HG03135 (cell line): Measurements from ENCODE around the gene NIFK.

Source experiments
- ATAC-seq: cut with Tn5 transposase; IDR thresholded peaks from one replicate; pipeline ENCODE4 v1.9.1; 2021; ENCODE audit warnings: mild to moderate bottlenecking, moderate library complexity; ENCODE audit not compliant: unreplicated experiment

NIFK gene

DNA sequence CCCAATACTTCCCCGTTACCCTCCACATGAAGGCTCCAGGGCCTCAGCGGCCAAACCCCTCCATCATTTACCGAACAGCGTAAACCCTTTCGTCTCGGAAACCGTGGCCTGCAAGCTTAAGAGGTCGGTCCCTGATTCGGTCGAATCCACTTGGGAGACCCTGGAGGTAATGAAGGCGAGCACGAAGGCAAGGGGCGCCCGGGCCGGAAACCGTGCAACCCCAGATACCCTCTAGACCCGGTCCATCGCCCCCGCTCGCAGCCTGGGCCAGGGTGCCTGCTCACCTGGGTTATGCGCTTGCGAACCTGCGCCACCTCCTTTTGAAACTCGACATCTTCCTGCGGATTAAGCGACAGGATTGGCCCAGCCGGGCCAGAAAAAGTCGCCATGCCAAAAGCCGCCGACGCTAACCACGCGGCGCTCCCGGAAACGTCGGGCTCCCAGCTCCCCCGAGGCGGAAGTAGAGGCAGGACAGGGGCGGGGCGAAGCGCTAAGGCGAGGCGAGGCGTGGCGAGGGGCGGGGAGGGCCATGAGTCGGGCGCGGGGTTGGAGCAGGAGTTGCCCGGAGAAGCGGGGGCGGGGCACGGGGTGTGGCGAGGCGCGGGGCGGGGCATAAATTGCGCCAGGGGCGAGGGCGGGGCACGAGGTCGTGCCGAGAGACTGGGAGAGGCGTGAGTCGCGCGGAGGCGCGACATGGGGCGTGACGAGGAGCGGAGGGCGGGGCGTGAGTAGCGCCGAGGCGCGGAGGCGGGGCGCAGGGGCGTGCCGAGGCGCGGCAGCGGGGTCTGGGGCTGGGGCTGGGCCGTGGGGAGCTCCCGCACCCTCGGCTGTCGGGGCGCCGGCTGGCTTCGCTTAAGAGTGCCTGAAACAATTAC is at the start of gene NIFK:
NIFK (minus strand) TSS at position 414 of the 875 bp plus-strand sequence; CDS start at position 389, 25 bp downstream.
- ATAC-seq = peak; percentile 94

- no peak for ATAC-seq
Observed at GRCh38 chr2:121783180-121783579, 46.5 kb upstream of the NIFK start.

DNA sequence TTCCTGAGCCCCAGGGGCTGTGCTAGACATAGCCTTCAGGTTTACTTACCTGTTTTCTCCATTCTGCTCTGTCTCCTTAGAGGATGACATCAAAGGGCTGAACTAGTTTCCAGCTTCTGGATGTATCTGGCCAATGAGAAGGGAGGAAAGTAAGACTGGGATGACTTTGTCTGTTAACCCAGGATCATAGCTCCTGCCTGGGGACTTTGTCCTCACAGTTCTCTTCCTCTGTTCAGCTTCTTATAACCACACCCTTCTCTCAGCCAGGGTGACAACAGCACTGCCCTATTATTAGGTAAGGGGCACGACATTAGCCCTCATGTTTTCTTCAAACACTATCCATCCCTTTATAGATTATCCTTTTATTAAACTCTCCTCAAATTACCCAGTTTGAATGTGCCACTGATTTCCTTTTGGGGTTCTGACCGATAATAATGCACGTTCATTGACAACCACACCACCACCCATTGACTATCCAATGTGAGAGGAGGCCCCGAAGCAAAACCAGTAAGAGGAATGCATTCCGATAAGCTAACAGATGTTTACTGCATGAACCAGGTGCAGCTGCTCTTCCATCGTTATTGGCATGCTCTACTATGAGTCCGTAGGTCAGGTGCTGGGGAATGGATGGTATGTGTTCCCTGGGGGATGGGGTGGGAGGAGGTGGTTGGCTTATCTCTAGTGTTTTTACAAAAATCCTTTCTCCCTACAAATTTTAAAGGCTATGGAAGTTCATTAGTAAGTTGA is 42.2 kb upstream of the NIFK start:
- no peak for ATAC-seq

DNA sequence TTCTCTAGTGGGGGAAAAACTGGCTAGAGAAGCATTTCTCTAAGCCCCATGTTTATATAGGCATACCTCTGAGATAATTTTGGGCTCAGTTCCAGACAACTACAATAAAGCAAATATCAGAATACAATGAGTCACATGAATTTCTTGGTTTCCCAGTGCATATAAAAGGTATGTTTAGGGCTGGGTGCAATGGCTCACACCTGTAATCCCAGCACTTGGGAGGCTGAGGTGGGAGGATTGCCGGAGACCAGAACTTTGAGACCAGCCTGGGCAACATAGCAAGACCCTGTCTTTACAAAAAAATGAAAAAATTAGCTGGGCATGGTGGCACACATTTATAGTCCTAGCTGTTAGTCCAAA is 41.0 kb upstream of the NIFK start:
- ATAC-seq = no peak

DNA sequence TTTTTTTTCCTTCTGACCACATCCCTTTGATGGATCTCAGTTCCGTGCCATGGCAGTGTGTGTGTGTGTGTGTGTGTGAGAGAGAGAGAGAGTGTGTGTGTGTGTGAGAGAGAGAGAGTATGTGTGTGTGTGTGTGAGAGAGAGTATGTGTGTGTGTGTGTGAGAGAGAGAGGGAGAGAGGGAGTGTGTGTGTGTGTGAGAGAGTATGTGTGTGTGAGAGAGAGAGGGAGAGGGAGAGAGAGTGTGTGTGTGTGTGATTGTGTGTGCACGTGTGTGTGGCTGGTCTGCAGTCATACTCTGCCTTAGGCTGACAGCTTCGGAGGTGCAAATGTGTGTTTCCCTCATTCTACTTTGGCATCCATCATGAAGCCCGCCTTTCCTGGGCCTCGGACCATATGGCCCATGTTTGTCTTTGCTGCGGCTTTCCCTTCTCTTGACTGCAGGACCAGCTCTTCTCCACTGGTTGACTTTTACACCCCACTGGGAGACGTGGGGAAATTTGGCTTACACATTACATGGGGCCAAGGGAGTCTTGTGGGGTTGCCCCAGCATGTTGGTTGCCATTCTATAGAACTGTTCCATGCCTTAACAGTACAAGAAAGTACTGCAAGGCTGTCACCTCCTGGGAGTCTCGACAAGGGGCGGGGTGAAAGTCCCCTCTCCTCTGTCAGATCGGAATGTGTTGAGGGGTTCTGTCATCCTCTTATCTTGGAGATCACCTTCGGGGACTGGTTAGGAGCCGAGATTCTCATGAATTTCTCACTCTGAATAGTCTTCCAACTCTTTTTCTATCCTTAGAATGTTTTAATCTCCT is 40.4 kb upstream of the NIFK start:
- no peak for ATAC-seq

DNA sequence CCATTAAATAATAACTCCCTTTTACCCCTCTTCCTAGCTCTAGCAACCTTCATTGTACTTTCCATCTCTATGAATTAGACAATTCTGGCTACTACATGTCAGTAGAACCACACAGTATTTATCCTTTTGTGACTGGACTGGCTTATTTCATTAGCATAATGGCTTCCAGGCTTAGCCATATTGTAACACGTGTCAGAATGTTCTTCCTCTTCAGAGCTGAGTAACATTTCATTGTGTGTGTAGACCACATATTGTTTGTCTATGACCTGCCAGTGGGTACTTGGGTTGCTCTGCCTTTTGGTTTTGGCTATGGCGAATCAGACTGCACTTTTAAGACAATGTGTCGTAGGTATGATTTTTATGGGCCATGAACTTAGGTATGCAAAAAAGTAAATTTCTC is 39.7 kb upstream of the NIFK start:
- ATAC-seq = no peak

- no peak for ATAC-seq
Observed at GRCh38 chr2:121774235-121774634, 37.6 kb upstream of the NIFK start.

DNA sequence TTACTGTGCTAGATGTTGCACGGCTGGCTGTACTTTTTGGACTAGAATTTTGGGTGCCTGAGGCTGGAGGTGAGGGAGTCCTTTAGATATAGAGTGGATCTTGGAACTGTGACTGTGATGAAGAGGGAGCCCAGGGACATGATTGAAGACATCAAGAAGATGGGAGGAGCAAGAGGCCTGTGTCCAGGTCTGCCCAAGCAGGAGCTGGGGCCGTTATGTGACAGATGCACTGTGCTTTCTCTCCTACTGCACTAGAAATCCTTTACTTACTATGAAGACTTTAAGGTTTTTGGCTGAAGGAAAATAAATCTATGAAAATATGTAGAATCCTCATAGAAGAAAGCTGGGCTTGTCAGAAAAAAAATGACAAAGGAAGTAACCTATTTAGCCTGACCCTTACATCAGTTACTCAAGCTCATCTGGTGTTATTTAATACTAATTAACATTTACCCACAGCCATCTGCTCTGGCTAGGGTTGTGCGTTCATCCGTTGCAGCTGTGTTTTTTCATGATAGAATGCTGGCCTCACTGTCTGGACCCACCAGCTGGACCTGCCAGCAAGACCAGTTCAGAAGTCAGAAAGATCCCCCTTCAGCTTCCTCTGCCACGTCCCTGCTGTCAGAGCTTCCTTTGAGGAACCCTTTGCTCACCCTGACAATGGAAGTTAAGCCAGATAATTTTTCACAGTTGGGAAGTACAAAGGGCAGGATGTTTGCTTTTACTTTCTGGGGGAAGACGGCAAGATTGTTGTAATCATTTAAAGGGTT is 35.5 kb upstream of the NIFK start:
- no peak for ATAC-seq

GRCh38 chr2:121768143-121768755 is 31.6 kb upstream of the NIFK start:
- no peak for ATAC-seq

GRCh38 chr2:121766624-121767023 is 29.9 kb upstream of the NIFK start:
- no peak for ATAC-seq

DNA sequence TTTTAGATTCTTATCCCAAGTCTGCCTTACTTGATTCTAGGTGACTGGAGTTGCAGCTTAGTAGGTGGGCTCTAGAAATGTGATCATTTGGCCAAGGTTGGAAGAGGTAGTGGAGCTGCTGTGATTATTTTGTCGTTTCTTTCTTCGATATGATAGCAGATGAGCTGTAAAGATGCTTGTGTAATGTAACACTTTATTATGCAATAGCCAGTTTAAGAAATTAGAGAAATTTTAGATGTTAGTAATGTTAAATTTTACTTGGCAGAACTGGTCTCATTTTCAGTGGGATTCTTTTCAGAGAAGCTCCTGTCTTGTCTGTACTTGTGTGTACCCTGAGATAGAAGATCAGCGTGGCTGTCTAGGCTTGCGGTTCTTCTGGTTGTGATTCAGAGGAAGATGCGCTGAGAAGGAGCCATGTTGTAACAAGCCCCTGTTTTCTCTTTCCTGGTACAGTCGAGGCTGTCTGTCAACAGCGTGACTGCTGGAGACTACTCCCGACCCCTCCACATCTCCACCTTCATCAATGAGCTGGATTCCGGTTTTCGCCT is 28.1 kb upstream of the NIFK start:
- no peak for ATAC-seq

GRCh38 chr2:121755237-121756111 is 18.8 kb upstream of the NIFK start, which contains the start of gene TSN:
Gene TSN (plus strand): TSS chr2:121755651. CDS start chr2:121755780, 129 bp downstream.
- peak; percentile 100 for ATAC-seq

DNA sequence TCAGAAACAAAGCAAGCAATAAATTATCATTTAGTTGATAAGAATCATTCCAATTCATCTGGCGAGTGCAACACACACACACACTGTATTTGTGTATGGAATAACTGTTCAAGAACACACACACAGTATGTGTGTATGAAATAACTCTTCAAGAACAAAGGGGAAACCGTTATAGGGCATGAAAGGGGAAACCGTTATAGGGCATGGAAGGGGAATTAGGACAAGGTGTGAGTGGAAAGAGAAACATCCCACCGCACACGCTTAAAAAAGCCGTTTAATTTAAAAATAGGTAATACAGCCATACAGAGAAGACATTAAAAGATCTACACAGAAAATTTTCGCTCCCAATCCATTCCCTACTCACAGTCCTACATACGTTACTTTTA is 18.2 kb upstream of the NIFK start:
- no peak for ATAC-seq

GRCh38 chr2:121748202-121748601 is 11.5 kb upstream of the NIFK start:
- ATAC-seq = peak; percentile 63

DNA sequence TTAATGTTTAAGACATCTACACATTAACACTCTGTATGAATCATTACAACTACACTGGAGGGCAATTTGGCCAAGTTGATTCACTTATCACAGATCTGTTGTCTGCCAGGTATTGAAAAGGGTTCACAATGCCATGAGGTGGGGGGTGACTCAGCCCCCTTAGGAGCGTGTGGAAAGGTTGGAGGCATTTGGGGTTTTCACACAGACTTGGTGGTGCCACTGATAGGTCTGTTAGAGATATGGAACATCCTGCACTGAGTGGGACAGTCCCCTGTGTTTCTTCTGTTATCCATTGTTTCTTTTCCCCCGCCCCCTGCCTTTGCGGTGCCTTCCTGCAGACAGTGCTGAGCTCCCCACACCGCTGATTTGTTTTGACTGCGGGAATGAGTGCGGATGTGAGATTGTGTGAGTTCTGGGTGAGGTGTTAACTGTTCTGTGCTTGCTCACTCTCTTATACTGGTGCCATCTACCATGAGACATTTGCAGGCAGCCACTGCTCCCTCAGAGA is 9.4 kb upstream of the NIFK start:
- ATAC-seq = no peak

DNA sequence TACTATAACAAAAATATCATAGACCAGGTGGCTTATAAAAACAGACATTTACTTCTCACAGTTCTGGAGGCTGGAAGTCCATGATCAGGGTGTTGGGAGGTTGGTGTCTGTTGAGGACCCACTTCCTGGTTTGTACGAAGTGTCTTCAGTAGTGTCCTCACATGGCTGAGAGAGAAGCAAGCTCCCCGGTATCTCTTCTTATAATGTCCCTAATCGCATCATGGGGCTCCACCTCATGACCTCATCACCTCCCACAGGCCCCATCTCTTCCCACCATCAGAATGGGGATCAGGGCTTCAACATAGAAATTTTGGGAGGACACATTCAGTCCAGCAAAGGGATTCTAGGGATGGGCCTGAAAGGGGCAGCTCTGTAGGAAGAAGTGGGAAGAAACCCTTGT is 4.8 kb upstream of the NIFK start:
- ATAC-seq = no peak

- ATAC-seq = no peak
Observed at GRCh38 chr2:121740973-121741372, 4.3 kb upstream of the NIFK start.

- no peak for ATAC-seq
Observed at GRCh38 chr2:121736140-121736461, 574 bp downstream of the NIFK start.
